DOHH2 (cell line): Measurements from ENCODE around the gene ZNF385B.

Source experiments
- CTCF ChIP-seq: fragments of 200-600 bp; sonication (generic); IDR thresholded peaks from one replicate; pipeline ENCODE4 v1.5.1; 2014; ENCODE audit warnings: antibody characterized with exemption, mild to moderate bottlenecking, low read depth, low read length; ENCODE audit not compliant: poor library complexity, severe bottlenecking
- EZH2phosphoT487 ChIP-seq: fragments of 200-600 bp; sonication (generic); IDR thresholded peaks from 2 replicates; pipeline ENCODE4 v1.6.1; 2017; ENCODE audit warnings: borderline replicate concordance, mild to moderate bottlenecking, antibody characterized with exemption, low read length, moderate library complexity, mixed read lengths

- TF ChIP-seq CTCF (no peak), EZH2phosphoT487 (no peak)
Observed at GRCh38 chr2:179802051-179802882, 59.1 kb downstream of the ZNF385B start.
